GM21360 (cell line): ENCODE measurements around the gene TMEM135.
"Not testable (repeated sequence)": the region's sequence is repeated elsewhere in the genome, so short reads cannot be mapped to it uniquely, and the experiment has no call there.

ENCODE experiments used
- ATAC-seq: cut with Tn5 transposase; IDR thresholded peaks from one replicate; pipeline ENCODE4 v1.9.1; 2021; ENCODE audit warnings: mild to moderate bottlenecking, moderate library complexity; ENCODE audit not compliant: unreplicated experiment

Gene TMEM135

DNA sequence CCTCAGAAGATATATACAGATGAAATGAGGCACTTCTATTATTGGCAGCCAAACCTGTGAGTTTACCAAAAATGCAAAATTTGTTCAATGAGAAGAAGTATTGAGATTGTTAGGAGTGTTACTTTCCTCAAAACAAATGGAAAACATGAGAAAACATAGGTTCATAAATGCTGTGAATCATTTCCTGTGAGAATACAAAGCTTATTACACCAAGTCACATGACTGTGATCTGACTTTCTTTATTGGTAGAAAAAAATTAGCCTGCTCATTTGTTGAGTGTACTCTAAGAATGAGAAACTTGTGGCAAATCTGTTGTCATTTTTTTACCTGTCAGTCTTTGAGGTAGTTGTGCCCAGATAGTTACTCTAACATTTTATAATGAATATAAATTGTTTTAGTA is 215.1 kb downstream of the TMEM135 start:
- ATAC-seq = no peak

DNA sequence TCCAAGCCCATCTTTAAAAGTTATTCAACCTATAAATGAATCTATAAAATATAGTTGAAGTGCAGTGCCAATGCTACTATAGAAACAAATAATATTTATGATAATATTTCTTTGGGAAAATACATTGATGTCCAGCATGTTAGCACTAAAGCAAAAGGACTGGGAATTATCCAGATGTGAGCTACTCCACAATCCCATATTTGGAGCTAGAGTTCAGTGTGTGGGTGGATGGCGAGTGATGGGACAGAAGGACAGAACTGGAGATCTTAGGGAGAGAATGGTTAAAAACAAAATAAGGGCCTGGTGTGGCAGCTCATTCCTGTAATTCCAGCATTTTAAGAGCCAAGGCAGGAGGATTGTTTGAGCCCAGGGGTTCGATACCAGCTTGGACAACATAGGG is 216.8 kb downstream of the TMEM135 start:
- ATAC-seq = no peak

DNA sequence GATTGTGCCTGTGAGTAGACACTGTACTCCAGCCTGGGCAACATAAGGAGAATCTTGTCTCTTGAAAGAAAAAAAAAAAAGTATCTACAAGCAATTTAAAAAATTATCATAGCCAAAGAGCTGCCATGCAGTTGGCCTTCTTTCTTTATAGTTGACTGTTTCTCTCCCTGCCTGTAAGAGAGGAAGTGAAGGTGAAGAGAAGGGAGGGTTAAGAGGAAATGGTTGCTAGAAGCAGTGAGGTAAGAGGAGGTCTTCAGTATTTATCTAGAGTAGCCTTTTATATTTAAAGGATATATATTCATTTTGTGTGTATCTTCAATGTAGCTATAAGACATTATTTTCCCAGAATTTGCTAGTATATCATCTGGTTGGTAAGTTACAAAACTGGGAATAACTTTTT is 217.9 kb downstream of the TMEM135 start:
- no peak for ATAC-seq

DNA sequence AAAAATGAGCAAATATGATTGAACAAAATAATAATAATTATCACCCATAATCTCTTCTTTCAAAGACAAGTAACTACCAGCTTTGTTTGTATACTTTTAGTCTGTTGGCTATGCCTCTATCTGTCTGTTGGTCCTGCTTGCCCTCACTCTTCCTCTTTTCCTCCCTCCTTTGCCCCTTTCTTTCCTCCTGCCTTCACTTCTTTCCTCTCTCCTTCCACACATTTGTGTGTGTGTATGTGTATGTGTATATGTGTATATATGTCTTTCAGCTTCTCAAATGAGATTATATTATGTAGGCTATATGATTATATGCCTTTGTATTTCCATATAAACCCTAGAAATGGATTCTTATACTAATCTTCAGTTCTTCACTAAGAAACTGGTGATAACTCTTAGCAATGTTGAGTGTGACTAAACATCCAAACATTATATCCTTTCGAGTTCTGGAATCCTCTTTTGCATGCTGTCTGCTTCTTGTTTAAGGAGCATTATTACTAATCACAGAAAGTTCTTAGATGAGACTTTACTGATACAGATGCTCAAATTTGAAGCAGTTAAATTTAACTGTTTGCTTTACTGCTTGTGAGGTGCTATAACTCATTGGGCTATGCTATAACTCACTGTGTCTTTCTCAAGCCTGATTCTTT is 219.1 kb downstream of the TMEM135 start:
- no peak for ATAC-seq

- no peak for ATAC-seq
These were observed 220.6 kb downstream of the TMEM135 start for GRCh38 chr11:87258171-87258833.

- no peak for ATAC-seq
These were observed 222.0 kb downstream of the TMEM135 start for GRCh38 chr11:87259736-87260135.

- ATAC-seq = no peak
These were observed 223.1 kb downstream of the TMEM135 start for GRCh38 chr11:87260811-87261210.

DNA sequence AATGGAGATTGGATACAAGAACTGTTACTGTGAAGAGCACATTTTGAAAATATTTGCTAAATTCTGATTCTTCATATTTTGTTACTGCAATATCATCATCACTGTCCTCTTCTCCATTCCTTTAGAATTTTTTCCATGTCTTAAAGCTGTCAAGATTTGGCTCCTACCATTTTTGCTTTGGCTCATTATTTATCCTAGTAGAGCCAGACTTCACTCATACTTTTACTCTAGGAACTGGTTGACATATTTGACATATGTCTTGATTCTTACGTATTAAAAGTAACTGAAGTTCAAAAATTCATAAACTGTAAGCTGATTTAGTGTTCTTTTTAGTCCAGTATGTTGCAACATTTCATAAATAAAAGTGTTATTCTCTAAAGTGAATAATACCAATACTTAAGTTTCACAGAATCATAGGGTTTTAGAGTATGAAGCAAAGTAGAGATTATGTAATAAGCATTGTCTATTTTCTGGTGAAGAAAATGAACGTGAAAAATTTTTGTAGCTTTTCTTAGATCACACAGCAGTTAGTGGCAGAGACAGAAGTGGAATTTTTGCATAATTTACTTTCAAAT is 225.6 kb downstream of the TMEM135 start:
- no peak for ATAC-seq

GRCh38 chr11:87263979-87264378 is 226.2 kb downstream of the TMEM135 start:
- no peak for ATAC-seq

DNA sequence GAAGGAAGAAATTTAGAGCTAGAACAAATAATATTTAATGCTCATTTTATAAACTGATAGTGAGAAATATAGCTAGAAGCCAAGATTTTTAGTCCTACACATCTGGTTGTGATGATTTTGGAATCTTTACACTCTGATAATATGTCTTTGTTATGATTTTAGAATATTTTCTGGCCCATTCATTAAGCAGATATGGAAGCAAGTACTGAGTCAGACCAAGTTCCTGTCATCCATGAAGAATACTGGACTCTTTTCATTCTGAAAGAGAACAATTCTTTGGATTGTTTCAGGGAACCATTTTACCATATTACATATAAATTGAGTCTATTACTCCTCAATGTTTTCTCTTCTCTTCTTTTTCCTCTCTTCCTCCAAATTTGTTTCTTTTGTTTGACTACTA is 227.4 kb downstream of the TMEM135 start:
- no peak for ATAC-seq

DNA sequence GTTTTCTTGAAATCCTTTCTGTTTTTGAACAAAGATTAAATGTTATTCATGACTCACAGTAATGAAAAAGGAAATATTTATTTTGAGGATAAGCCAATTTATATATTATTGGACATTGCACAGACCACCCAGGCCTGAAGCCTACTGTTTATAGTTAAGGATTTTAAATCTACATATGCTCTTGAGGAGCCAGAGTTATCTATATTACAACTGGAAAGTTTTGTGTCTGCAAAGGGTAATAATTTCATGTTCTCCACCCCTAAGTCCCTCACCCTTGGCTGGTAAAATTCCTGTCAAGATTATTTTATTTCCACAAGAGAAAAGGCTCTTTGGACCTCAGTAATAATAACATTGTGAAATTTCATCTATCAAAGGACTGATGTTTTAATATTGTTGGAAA is 228.2 kb downstream of the TMEM135 start:
- no peak for ATAC-seq

DNA sequence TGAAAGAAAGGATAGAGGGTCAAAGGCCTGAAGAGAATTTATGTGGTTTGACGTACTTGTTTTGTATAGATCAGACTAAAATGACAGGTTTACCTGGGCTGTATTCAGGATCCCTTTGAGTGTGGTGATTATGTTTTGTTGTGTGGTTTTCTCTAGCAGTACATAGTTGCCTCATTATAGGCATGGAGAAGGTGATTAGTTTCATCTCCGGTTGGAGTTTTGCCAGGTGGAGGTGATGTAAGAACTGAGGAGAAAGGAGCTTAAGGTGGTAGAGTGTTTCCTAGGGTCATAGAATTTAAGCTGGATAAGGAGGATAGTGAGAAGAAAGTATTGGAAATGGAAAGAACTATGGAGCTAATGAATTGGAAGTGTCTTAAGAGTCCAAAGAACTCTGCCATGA is 229.0 kb downstream of the TMEM135 start:
- ATAC-seq = no peak

- ATAC-seq = not testable (repeated sequence)
These were observed 234.2 kb downstream of the TMEM135 start for GRCh38 chr11:87271951-87272350.

DNA sequence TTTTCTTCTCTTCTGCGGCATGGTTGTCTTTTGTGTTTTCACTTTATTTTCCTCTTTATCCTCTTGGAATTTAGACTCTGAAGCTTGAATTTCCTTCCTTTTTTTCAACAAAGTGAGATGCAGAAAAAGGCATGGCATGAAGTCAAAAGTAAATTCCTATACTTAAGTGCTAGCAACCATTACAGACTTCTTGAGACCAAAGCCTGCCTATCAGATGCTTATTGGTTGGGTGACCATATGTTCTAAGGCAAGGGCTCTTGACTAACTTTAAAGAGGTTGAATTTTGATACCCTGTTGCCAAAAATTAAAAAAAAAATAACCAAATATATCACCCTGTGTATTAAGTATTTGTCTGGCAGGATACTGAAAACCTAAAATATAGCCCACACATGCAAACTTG is 237.4 kb downstream of the TMEM135 start:
- no peak for ATAC-seq

DNA sequence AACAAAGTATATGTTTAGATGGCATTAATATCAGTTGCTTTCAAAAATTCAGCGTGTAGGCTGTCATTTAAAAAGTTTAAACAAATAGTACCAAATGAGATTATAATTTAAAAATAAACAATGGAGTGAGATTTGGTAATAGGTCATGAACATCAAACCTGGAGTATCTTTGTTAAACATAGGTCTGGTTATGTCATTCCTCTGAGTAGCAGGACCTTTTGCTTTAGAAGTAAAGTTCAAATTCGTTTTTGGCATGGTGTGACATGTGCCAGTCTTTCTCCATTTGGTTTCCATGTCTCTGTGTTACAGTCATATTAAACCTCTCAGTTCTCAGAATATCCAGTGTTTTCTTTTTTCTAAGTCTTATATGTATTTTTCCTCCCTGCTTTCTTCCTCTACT is 242.4 kb downstream of the TMEM135 start:
- ATAC-seq = no peak

DNA sequence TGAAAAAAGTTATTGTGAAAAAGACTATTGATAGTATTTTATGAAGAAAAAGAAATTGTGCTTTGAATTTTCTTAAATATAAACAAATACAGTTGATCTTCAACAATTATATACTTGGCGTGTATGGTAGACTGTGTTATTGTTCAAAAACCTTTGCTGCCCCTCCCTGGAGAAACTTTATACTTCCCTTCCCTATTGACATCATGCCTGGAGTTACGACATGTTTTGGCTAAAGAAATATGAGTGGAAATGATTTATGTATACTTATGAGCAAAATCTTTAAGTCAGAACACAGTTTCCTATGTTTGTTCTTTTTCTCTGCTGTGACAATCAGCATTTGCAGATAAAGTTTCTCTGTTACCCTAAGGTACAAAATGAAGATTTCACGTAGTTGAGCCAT is 243.8 kb downstream of the TMEM135 start:
- no peak for ATAC-seq

- ATAC-seq = no peak
These were observed 246.6 kb downstream of the TMEM135 start for GRCh38 chr11:87284306-87284705.

GRCh38 chr11:87285674-87286073 is 247.9 kb downstream of the TMEM135 start:
- not testable (repeated sequence) for ATAC-seq

DNA sequence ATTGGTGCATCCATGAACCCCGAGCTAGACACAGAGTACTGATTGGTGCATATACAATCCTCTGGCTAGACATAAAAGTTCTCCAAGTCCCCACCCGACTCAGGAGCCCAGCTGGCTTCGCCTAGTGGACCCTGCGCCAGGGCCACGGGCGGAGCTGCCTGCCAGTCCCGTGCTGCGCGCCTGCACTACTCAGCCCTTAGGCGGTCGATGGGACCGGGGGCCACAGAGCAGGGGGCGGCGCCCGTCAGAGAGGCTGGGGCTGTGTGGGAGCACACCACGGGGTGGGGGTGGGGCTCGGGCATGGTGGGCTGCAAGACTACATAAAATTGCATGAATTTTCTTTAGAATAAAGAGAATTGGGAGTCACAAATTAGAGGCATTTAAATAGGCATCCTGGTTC is 248.6 kb downstream of the TMEM135 start:
- ATAC-seq = no peak

DNA sequence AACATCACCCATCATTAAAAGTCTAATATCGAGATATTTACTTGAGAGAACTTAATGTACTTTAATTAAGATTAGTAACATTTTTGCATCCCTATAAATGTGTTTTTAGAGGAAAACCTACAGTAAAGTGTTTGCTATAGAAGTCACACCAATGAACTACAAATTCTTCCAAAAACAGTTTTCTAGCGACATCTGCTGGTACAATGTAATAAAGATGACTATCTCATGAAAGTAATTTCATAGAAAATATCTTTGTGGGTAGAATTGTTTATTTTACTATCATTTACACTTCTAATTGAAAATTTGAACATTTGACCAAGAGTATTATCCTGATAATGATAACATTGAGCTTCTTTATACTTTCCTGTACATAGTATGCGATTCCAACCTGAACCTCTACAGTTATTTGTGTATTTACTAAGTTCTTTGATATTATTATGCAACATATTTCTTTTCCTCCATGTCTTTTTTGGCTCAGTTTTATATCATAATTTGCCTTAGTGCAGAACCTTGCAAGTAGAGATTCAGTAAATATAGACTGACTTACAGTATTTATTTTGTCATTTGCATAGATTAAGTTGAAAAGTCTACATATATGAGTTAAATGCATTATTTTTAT is 252.7 kb downstream of the TMEM135 start:
- no peak for ATAC-seq

DNA sequence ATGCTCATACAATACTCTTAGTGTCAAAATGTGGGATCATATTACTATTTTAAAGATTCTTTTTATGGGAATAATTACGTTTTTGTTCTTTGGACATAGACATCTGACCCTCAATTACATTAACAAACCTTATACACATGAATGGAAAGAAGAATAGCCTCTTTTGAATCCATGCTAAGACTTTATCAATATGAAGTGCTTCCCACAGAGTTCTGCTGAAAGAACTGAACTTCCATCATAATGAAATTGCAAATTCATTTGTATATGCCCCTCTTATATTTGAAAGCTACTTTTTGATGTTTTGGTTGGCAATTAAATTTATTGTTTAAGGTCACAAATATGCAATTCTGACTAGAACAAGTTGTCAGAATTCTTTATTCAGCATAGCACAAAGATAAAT is 254.9 kb downstream of the TMEM135 start:
- ATAC-seq = no peak

- no peak for ATAC-seq
These were observed 257.5 kb downstream of the TMEM135 start for GRCh38 chr11:87295237-87295636.
